GM23338 (cell line): ENCODE results near the gene NOTCH1. TPM values are rescaled to one million over a fixed set of nuclear protein-coding genes. Genes with fewer than 3 reads are reported as not detected.

Experiments used
- ATAC-seq: fragments of 200-7000 bp; cut with Tn5 transposase; 3 replicates; pipeline ENCODE4 v1.9.1; 2020
- DNase-seq: peaks from one replicate; pipeline ENCODE4 v3.0.0-alpha.2; 2015; ENCODE audit warnings: low spot score
- H2AFZ ChIP-seq: fragments of 200-600 bp; sonication (generic); 2 replicates; pipeline ENCODE4 v1.8.0; 2016; ENCODE audit warnings: antibody characterized with exemption, mild to moderate bottlenecking, moderate library complexity
- H3F3A ChIP-seq: fragments of 200-600 bp; sonication (generic); replicated peaks from 2 replicates; pipeline ENCODE4 v1.8.0; 2017; ENCODE audit warnings: antibody characterized with exemption, mixed run types, low read depth
- H3K27ac ChIP-seq: fragments of 200-600 bp; sonication (generic); 2 replicates; pipeline ENCODE4 v1.6.1; 2016; ENCODE audit warnings: low read depth
- H3K27me3 ChIP-seq: fragments of 200-600 bp; sonication (generic); 2 replicates; pipeline ENCODE4 v1.8.0; 2016; ENCODE audit warnings: mild to moderate bottlenecking, mixed run types, moderate library complexity; ENCODE audit not compliant: insufficient read depth
- H3K36me3 ChIP-seq: fragments of 200-600 bp; sonication (generic); 2 replicates; pipeline ENCODE4 v1.8.0; 2016; ENCODE audit warnings: mild to moderate bottlenecking; ENCODE audit not compliant: insufficient read depth
- H3K4me1 ChIP-seq: fragments of 200-600 bp; sonication (generic); 2 replicates; pipeline ENCODE4 v1.8.0; 2016; ENCODE audit warnings: mild to moderate bottlenecking, moderate library complexity; ENCODE audit not compliant: insufficient read depth
- H3K4me2 ChIP-seq: fragments of 200-600 bp; sonication (generic); 2 replicates; pipeline ENCODE4 v1.7.1; 2017; ENCODE audit warnings: mixed run types
- H3K4me3 ChIP-seq: fragments of 200-600 bp; sonication (generic); 2 replicates; pipeline ENCODE4 v1.6.1; 2016; ENCODE audit warnings: mixed run types
- H3K79me2 ChIP-seq: fragments of 200-600 bp; sonication (generic); replicated peaks from 2 replicates; pipeline ENCODE4 v1.8.0; 2017; ENCODE audit warnings: mild to moderate bottlenecking; ENCODE audit not compliant: insufficient read depth
- H3K9me2 ChIP-seq: fragments of 200-600 bp; sonication (generic); 2 replicates; pipeline ENCODE4 v1.8.0; 2017; ENCODE audit not compliant: insufficient read depth
- H4K20me1 ChIP-seq: fragments of 200-600 bp; sonication (generic); replicated peaks from 2 replicates; pipeline ENCODE4 v1.8.0; 2017; ENCODE audit warnings: mild to moderate bottlenecking; ENCODE audit not compliant: insufficient read depth
- H3K27ac Mint-ChIP-seq: 2 replicates; pipeline ENCODE4 v1.8.0; 2020; ENCODE audit warnings: inconsistent platforms, mild to moderate bottlenecking, moderate library complexity, mixed read lengths
- H3K27me3 Mint-ChIP-seq: 3 replicates; pipeline ENCODE4 v1.8.0; 2022; ENCODE audit warnings: low read depth, mild to moderate bottlenecking, moderate library complexity, mixed read lengths, inconsistent platforms; ENCODE audit not compliant: insufficient read depth, poor library complexity
- H3K36me3 Mint-ChIP-seq: 3 replicates; pipeline ENCODE4 v1.8.0; 2021; ENCODE audit warnings: low read depth, mild to moderate bottlenecking, inconsistent platforms, moderate library complexity, mixed read lengths
- H3K4me1 Mint-ChIP-seq: 3 replicates; pipeline ENCODE4 v1.8.0; 2020; ENCODE audit warnings: mild to moderate bottlenecking, inconsistent platforms, mixed read lengths
- H3K4me3 Mint-ChIP-seq: 3 replicates; pipeline ENCODE4 v1.8.0; 2021; ENCODE audit warnings: moderate library complexity, mild to moderate bottlenecking, inconsistent platforms, mixed read lengths
- H3K9me3 Mint-ChIP-seq: 3 replicates; pipeline ENCODE4 v1.8.0; 2020; ENCODE audit warnings: moderate library complexity, mild to moderate bottlenecking, inconsistent platforms, mixed read lengths
- CREB1 ChIP-seq: fragments of 250-450 bp; sonication (Bioruptor Pico); IDR thresholded peaks from 2 replicates; pipeline ENCODE4 v1.5.0; 2020; ENCODE audit warnings: low read depth, mild to moderate bottlenecking, moderate library complexity
- REST ChIP-seq: IDR thresholded peaks from one replicate; pipeline ENCODE4 v1.6.1; 2018; ENCODE audit warnings: antibody characterized with exemption; ENCODE audit not compliant: unreplicated experiment
- ZNF462 ChIP-seq: fragments of 250-450 bp; sonication (Bioruptor Pico); IDR thresholded peaks from 2 replicates; pipeline ENCODE4 v1.5.0; 2020; ENCODE audit warnings: mild to moderate bottlenecking, moderate library complexity
- polyA plus RNA-seq: library from polyadenylated mRNA; unstranded; fragments of >200 nt; fragmentation: Nextera tagmentation; extraction: Ambion mirVana; gene quantifications from 2 replicates; pipeline ENCODE4 v1.2.1, GENCODE V29; 2016
- total RNA-seq: library from RNA; depleted of rRNA; stranded (reverse); fragments of >200 nt; shearing (Covaris generic); gene quantifications from 2 replicates; pipeline ENCODE4 v1.2.3, GENCODE V29; 2014

NOTCH1 gene
- total and polyA plus RNA-seq, 2 experiments from 2014 or later = 9.9 to 97.2 TPM

- Histone ChIP-seq H4K20me1 (peaks cover 47% of the 10 kb centered on the region), H3K36me3 (peaks cover 38% of the 10 kb centered on the region), H3K4me1 (no peaks in the 10 kb centered on the region), H3K79me2 (peaks cover 93% of the 10 kb centered on the region), H3K27me3 (no peaks in the 10 kb centered on the region), H2AFZ (no peak overlapping the region), H3K4me2 (no peak overlapping the region), H3K9me2 (no peaks in the 10 kb centered on the region), H3K4me3 (no peak overlapping the region), H3F3A (0 out of 2 replicates have a peak, but pooled peaks cover 6% of the 10 kb centered on the region), H3K27ac (no peak overlapping the region)
- Mint-ChIP-seq H3K9me3 (no peaks in the 10 kb centered on the region), H3K36me3 (peaks cover 73% of the 10 kb centered on the region), H3K27ac (no peak overlapping the region), H3K4me1 (no peaks in the 10 kb centered on the region), H3K27me3 (peaks cover 7% of the 10 kb centered on the region), H3K4me3 (no peak overlapping the region)
- ATAC-seq (no peak), DNase-seq (no peak)
- no peak for TF ChIP-seq CREB1 (CRISPR knock-in tag)
- TF ChIP-seq REST = no peak
- TF ChIP-seq ZNF462 = no peak
Observed at GRCh38 chr9:136471802-136472487, 73.9 kb downstream of the NOTCH1 start.
